Upper lobe of right lung (tissue), 1 donor: ENCODE measurements around the gene MCOLN3. TPM values are rescaled to one million over a fixed set of nuclear protein-coding genes. Genes with fewer than 3 reads are reported as not detected.

Source experiments
- ATAC-seq: fragments of 200-7000 bp; cut with Tn5 transposase; one replicate; pipeline ENCODE4 v1.9.1; 2020; ENCODE audit warnings: mild to moderate bottlenecking, moderate library complexity
- DNase-seq: peaks from one replicate; pipeline ENCODE4 v3.0.0-alpha.2; 2020
- H3K27ac ChIP-seq: fragments of 200-600 bp; one replicate; pipeline ENCODE4 v1.8.0; 2022
- H3K27me3 ChIP-seq: fragments of 200-600 bp; one replicate; pipeline ENCODE4 v1.8.0; 2022; ENCODE audit warnings: mild to moderate bottlenecking
- H3K36me3 ChIP-seq: fragments of 200-600 bp; one replicate; pipeline ENCODE4 v1.8.0; 2022
- H3K4me1 ChIP-seq: fragments of 200-600 bp; one replicate; pipeline ENCODE4 v1.8.0; 2022
- H3K4me3 ChIP-seq: fragments of 200-600 bp; one replicate; pipeline ENCODE4 v1.8.0; 2022; ENCODE audit warnings: mild to moderate bottlenecking
- H3K9me3 ChIP-seq: fragments of 200-600 bp; one replicate; pipeline ENCODE4 v1.8.0; 2022
- intact Hi-C: fragments of 100-400 bp; cut with DNase I; formaldehyde crosslinking; loops from one replicate; pipeline ENCODE4 v1.11.0; 2022
- total RNA-seq: library from RNA; stranded (reverse); fragmentation: NEBNext Ultra II Directional; extraction: Animal tissue kit (Norgen Biotek cat#: 25700); gene quantifications from one replicate; pipeline ENCODE4 v1.2.1, GENCODE V29; 2021
- TF ChIP-seq, protein P1 (sequence below): fragments of 200-600 bp; IDR thresholded peaks from one replicate; pipeline ENCODE4 v1.8.0; 2022; ENCODE audit warnings: antibody characterized with exemption
- donor health status: DM: no; HTN: yes; CAD: no; lungs with severe emphysema.

MCOLN3 gene
- total RNA-seq, 1 donor from 2014 or later, result 14.0 TPM

DNA sequence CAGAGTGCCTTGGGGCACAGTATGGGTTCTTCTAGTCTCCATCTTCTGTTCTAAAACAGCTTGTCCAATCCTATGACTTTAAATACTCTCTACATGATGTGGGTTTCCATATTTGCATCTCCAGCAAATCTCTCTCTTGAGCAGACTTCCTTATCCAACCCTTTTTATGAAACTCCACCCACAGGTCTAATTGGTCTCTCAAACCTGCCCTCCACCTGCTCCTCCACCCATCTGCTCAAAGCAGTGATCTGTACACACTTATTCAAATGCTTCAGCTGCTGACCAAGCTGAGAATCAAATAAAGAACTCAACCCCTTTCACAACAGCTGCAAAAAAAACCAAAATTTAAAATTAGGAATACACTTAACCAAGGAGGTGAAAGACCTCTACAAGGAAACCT, 62.9 kb downstream of the MCOLN3 start:
- no peak overlapping the region for H3K27ac ChIP-seq
- H3K4me1 ChIP-seq, result no peaks in the 10 kb centered on the region
- no peak for DNase-seq
- no peak overlapping the region for H3K4me3 ChIP-seq
- H3K36me3 ChIP-seq, result no peaks in the 10 kb centered on the region
- intact Hi-C loops, result no loop called here
- no peak for ATAC-seq
- TF ChIP-seq, protein P1, sequence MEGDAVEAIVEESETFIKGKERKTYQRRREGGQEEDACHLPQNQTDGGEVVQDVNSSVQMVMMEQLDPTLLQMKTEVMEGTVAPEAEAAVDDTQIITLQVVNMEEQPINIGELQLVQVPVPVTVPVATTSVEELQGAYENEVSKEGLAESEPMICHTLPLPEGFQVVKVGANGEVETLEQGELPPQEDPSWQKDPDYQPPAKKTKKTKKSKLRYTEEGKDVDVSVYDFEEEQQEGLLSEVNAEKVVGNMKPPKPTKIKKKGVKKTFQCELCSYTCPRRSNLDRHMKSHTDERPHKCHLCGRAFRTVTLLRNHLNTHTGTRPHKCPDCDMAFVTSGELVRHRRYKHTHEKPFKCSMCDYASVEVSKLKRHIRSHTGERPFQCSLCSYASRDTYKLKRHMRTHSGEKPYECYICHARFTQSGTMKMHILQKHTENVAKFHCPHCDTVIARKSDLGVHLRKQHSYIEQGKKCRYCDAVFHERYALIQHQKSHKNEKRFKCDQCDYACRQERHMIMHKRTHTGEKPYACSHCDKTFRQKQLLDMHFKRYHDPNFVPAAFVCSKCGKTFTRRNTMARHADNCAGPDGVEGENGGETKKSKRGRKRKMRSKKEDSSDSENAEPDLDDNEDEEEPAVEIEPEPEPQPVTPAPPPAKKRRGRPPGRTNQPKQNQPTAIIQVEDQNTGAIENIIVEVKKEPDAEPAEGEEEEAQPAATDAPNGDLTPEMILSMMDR, result no peak
- no peaks in the 10 kb centered on the region for H3K27me3 ChIP-seq
- H3K9me3 ChIP-seq, result no peaks in the 10 kb centered on the region

DNA sequence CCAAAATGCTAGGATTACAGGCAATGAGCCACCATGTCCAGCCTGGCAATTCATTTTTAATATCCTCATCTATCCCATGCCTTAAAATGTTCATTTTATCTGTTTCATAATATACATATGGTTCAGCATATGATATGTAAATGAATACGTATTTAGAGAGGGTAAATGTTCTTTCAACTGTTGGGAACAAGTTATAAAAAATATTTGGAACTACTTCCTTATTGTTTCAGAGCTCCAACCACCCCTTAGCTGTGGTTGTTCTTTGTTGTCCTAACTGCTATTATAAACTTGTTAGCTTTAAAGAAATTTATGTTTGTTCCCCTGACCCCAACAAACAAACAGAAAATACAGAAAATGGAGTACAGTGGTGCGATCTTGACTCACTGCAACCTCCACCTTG, 65.9 kb downstream of the MCOLN3 start:
- intact Hi-C loops, result no loop called here
- no peak for ATAC-seq
- H3K36me3 ChIP-seq, result no peaks in the 10 kb centered on the region
- DNase-seq, result no peak
- TF ChIP-seq, protein P1, result no peak
- H3K27me3 ChIP-seq, result no peaks in the 10 kb centered on the region
- no peaks in the 10 kb centered on the region for H3K4me1 ChIP-seq
- no peak overlapping the region for H3K27ac ChIP-seq
- no peaks in the 10 kb centered on the region for H3K9me3 ChIP-seq
- no peak overlapping the region for H3K4me3 ChIP-seq

DNA sequence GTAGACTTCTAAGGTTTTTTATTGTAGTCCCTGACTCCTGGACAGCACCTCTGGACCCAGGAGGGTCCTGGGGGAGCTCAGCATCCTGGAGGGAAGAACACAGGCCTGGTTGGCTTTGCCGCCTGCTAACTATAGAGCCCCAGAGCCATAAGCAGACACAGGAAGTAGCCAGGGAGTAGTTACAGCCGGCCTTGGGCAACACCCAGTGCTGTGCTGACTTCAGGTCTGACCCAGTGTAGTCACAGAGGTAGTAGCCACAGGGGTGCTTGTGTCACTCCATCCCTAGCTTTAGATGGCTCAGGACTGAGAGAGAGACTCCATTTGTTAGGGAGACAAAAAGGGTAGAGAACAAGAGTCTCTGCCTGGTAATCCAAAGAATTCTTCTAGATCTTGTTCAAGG, 73.3 kb downstream of the MCOLN3 start:
- TF ChIP-seq, protein P1, result no peak
- no peak overlapping the region for H3K4me3 ChIP-seq
- no peaks in the 10 kb centered on the region for H3K9me3 ChIP-seq
- H3K36me3 ChIP-seq, result no peaks in the 10 kb centered on the region
- no peak overlapping the region for H3K27ac ChIP-seq
- ATAC-seq (no peak), DNase-seq (no peak)
- H3K4me1 ChIP-seq, result no peaks in the 10 kb centered on the region
- no peaks in the 10 kb centered on the region for H3K27me3 ChIP-seq
- intact Hi-C loops, result no loop called here

DNA sequence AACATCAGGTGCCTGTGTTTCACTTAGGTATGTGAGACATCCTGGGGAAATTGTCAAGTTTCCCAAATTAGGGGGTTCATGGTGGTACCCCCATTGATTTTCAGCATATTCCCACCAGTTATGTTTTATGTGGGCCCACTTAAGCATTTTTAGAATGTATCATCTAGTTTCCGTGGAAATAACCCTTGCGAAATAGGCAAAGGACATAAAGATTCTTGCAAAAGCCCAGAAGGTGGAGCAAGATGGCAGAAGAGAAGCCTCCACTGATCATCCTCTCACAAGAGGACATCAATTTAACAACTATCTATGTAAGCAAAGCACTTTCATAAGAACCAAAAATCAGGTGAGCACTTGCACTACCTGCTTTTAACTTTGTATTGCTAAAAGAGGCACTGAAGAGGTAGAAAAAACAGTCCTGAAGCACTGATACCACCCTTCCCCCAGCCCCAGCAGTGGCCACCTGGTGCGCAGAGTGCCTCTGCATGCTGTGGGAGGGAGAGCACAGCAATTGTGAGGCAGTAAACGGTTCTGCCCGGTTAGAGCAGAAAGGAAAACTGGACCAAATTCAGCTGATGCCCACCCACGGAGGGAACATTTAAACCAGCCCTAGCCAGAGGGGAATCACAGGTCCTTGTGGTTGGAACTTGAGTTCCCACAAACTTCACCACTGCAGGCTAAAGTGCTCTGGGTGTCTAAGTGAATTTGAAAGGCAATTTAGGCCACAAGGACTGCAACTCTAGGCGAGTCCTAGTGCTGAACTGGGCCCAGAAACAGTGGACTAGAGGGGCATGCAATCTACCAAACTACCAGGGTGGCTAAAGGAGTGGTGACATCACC, 74.6 kb downstream of the MCOLN3 start:
- H3K27ac ChIP-seq, result no peak overlapping the region
- ATAC-seq (no peak), DNase-seq (no peak)
- TF ChIP-seq, protein P1, result no peak
- no peaks in the 10 kb centered on the region for H3K4me1 ChIP-seq
- no peaks in the 10 kb centered on the region for H3K36me3 ChIP-seq
- intact Hi-C loops, result no loop called here
- H3K27me3 ChIP-seq, result no peaks in the 10 kb centered on the region
- H3K9me3 ChIP-seq, result no peaks in the 10 kb centered on the region
- H3K4me3 ChIP-seq, result no peak overlapping the region

DNA sequence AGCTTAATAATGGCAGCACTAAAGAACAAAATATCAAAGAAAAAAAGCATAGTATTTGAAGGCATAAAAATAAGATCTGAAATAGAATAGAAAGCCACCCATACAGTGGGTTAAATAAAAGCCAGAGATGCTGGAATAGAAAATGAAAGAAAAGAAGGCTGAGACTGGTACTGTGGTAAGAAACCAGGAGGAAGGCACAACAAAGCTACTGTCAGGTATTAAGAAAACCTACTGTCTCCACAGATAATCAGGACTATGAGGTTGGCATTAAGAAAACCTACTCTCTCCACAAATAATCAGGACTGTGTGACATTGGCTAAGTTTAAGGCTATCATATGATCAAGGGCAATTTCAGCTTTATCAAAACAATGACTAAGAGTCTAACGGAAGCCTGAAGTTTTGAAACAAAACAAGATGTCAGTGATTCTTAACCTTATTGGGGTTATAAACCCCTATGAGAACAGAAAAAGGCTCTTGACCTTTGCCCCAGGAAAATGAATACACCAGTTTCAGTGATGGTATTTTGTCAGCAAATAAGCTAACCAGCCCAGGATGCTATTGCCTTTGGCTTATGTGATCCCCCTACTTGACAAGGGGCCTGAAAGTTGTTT, 75.8 kb downstream of the MCOLN3 start:
- no peak overlapping the region for H3K4me3 ChIP-seq
- H3K9me3 ChIP-seq, result no peaks in the 10 kb centered on the region
- no peaks in the 10 kb centered on the region for H3K27me3 ChIP-seq
- H3K36me3 ChIP-seq, result no peaks in the 10 kb centered on the region
- ATAC-seq (no peak), DNase-seq (no peak)
- no peak overlapping the region for H3K27ac ChIP-seq
- TF ChIP-seq, protein P1, result no peak
- intact Hi-C loops, result no loop called here
- no peaks in the 10 kb centered on the region for H3K4me1 ChIP-seq
